Keratinocyte (primary cell): ENCODE results near the gene BABAM2. TPM values are rescaled to one million over a fixed set of nuclear protein-coding genes. Genes with fewer than 3 reads are reported as not detected.

ENCODE experiments used
- DNase-seq: peaks from one replicate; pipeline ENCODE4 v3.0.0-alpha.2; 2011; ENCODE audit warnings: low read depth, missing footprints, low spot score
- FAIRE-seq: peaks from 2 replicates; lab custom pipeline; 2011; peaks lifted over from hg19 to GRCh38; lab: Jason Lieb, UNC
- H2AFZ ChIP-seq: 2 replicates; pipeline ENCODE4 v1.6.0; 2012; ENCODE audit warnings: low read length, control low read depth, inconsistent platforms; ENCODE audit not compliant: control insufficient read depth
- H3K27ac ChIP-seq: 2 replicates; pipeline ENCODE4 v1.5.1; 2011; ENCODE audit warnings: low read length; ENCODE audit not compliant: control insufficient read depth, insufficient read depth
- H3K27me3 ChIP-seq: 3 replicates; pipeline ENCODE4 v1.6.0; 2011; ENCODE audit warnings: low read length; ENCODE audit not compliant: control insufficient read depth, insufficient read depth; ENCODE audit errors: extremely low read depth
- H3K36me3 ChIP-seq, 2 experiments: 2 replicates in 1 of 2; 3 replicates in 1 of 2; pipeline ENCODE4 v1.5.1; 2011; ENCODE audit warnings: low read length in 2 of 2, mild to moderate bottlenecking in 1 of 2; ENCODE audit not compliant: control insufficient read depth in 2 of 2, insufficient read depth in 2 of 2; ENCODE audit errors: extremely low read depth in 1 of 2
- H3K4me1 ChIP-seq: 3 replicates; pipeline ENCODE4 v1.5.1; 2011; ENCODE audit warnings: low read length; ENCODE audit not compliant: control insufficient read depth, insufficient read depth; ENCODE audit errors: extremely low read depth
- H3K4me2 ChIP-seq: 3 replicates; pipeline ENCODE4 v1.6.0; 2011; ENCODE audit warnings: low read depth, low read length; ENCODE audit not compliant: control insufficient read depth, insufficient read depth; ENCODE audit errors: extremely low read depth
- H3K4me3 ChIP-seq, 3 experiments: fragments of 200-600 bp in 1 of 3; sonication (generic) in 1 of 3; 2 replicates in 2 of 3; 3 replicates in 1 of 3; pipeline ENCODE4 v1.5.1; 2011 to 2016; ENCODE audit warnings: low read length in 3 of 3, mild to moderate bottlenecking in 3 of 3, control low read depth in 2 of 3, inconsistent platforms in 1 of 3, low read depth in 1 of 3, mixed read lengths in 1 of 3, mixed run types in 1 of 3, moderate library complexity in 1 of 3; ENCODE audit not compliant: control insufficient read depth in 2 of 3, insufficient read depth in 2 of 3; ENCODE audit errors: extremely low read depth in 1 of 3
- H3K79me2 ChIP-seq: 2 replicates; pipeline ENCODE4 v1.6.0; 2012; ENCODE audit warnings: low read length; ENCODE audit not compliant: control insufficient read depth, insufficient read depth
- H3K9ac ChIP-seq: 3 replicates; pipeline ENCODE4 v1.6.0; 2011; ENCODE audit warnings: low read length; ENCODE audit not compliant: control insufficient read depth, insufficient read depth; ENCODE audit errors: extremely low read depth
- H3K9me1 ChIP-seq: 3 replicates; pipeline ENCODE4 v1.6.0; 2011; ENCODE audit warnings: low read length; ENCODE audit not compliant: control insufficient read depth, insufficient read depth; ENCODE audit errors: extremely low read depth
- H3K9me3 ChIP-seq: 2 replicates; pipeline ENCODE4 v1.5.1; 2012; ENCODE audit warnings: low read depth, low read length; ENCODE audit not compliant: control insufficient read depth
- H4K20me1 ChIP-seq: 3 replicates; pipeline ENCODE4 v1.6.0; 2011; ENCODE audit warnings: low read length; ENCODE audit not compliant: control insufficient read depth, insufficient read depth; ENCODE audit errors: extremely low read depth
- EZH2 ChIP-seq: IDR thresholded peaks from one replicate; pipeline ENCODE4 v1.6.1; 2012; ENCODE audit warnings: inconsistent platforms, mild to moderate bottlenecking, low read length, moderate library complexity
- dilution Hi-C: fragments of 300-500 bp; cut with MboI; formaldehyde crosslinking; loops from one replicate; pipeline ENCODE4 v1.7.0; 2020; ENCODE audit warnings: low sequenced_read_pairs; ENCODE audit not compliant: extremely low pct_ligation_motif_present
- polyA plus RNA-seq, 5 experiments: library from polyadenylated mRNA; depleted of rRNA in 3 of 5; stranded (reverse) in 3 of 5; stranded (forward) in 1 of 5; unstranded in 1 of 5; fragments of >200 nt; gene quantifications; 1 replicate in 1 of 5; 2 replicates in 3 of 5; 3 replicates in 1 of 5; pipeline versions ENCODE4 v1.2.1 to v1.2.3, GENCODE V29; 2011 to 2012; ENCODE audit warnings: missing spikeins in 2 of 5, low read depth in 1 of 5, low replicate concordance in 1 of 5
- small RNA-seq, 3 experiments: library from RNA; depleted of rRNA; stranded (forward); fragments of <200 nt; gene quantifications; one replicate each; pipeline ENCODE3, GENCODE V24; 2012; ENCODE audit warnings: low read depth in 3 of 3, low replicate concordance in 1 of 3; ENCODE audit not compliant: insufficient read length in 3 of 3
- TF ChIP-seq, protein P1 (sequence below), 3 experiments: IDR thresholded peaks in 1 of 3; conservative IDR thresholded peaks in 1 of 3; optimal IDR thresholded peaks in 1 of 3; 2 replicates in 2 of 3; 3 replicates in 1 of 3; pipeline versions ENCODE3 to v1.5.1; 2011; ENCODE audit warnings: low read length in 3 of 3, mild to moderate bottlenecking in 3 of 3, moderate library complexity in 2 of 3, control low read depth in 1 of 3, inconsistent platforms in 1 of 3; ENCODE audit not compliant: insufficient read depth in 2 of 3; ENCODE audit errors: extremely low read depth in 1 of 3

BABAM2 gene
- polyA plus RNA-seq, 1 donor (not counting 4 experiments of a cell fraction or from before 2014, with no cell fraction given), result 29.8 TPM

DNA sequence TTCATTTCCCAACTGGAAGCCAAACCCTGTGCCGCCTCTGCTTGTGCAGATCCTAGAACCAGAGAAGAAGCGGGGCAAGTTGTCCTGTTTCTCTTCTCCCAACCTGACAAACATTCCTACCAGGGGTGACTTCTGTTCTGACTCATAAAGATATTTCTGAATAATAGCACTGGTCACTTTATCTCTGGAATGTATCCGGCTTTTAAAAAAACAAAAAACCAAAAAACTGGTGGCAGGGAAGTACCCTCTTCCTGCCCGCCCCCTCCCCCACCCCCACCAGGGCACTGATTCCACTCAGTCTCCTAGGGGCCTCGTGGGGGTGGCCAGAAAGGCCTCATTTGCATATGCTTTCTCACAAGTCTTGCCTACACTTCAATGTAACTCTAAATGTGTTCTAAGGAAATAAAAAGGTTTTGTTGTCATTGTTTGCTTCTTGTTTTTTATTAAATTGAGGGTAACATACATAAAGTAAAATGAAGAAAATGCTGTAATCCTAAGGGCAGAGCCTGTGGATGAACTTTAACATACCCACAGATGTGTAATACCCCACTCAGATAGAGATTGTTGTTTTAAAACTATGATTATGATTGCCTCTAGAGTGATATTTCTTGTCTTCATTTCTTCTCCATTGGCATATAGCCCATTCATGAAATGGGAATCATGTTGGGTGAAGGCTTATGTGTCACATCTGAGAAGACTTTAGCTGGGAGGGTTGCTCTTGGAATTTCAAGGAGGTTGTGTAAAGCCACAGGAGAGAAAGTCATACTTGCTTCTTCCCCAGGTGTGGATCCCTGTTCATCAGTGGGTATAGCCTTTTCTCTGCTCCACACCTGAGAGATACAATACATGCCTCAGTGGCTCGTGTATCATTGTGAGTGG is 496.8 kb downstream of the BABAM2 start:
- Histone ChIP-seq H3K4me2 (no peak overlapping the region), H3K4me1 (peaks cover 32% of the 10 kb centered on the region), H4K20me1 (no peaks in the 10 kb centered on the region), H3K27ac (no peak overlapping the region), H2AFZ (no peak overlapping the region), H3K27me3 (no peaks in the 10 kb centered on the region), H3K4me3 (no peak overlapping the region), H3K79me2 (no peaks in the 10 kb centered on the region), H3K9me1 (no peaks in the 10 kb centered on the region), H3K9me3 (no peaks in the 10 kb centered on the region), H3K36me3 (no peaks in the 10 kb centered on the region), H3K9ac (no peak overlapping the region)
- TF ChIP-seq EZH2, result no peak
- TF ChIP-seq, protein P1, sequence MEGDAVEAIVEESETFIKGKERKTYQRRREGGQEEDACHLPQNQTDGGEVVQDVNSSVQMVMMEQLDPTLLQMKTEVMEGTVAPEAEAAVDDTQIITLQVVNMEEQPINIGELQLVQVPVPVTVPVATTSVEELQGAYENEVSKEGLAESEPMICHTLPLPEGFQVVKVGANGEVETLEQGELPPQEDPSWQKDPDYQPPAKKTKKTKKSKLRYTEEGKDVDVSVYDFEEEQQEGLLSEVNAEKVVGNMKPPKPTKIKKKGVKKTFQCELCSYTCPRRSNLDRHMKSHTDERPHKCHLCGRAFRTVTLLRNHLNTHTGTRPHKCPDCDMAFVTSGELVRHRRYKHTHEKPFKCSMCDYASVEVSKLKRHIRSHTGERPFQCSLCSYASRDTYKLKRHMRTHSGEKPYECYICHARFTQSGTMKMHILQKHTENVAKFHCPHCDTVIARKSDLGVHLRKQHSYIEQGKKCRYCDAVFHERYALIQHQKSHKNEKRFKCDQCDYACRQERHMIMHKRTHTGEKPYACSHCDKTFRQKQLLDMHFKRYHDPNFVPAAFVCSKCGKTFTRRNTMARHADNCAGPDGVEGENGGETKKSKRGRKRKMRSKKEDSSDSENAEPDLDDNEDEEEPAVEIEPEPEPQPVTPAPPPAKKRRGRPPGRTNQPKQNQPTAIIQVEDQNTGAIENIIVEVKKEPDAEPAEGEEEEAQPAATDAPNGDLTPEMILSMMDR (optimal IDR thresholded peaks at IDR 0.05 in 1 of 3, IDR thresholded peaks at IDR 0.05 in 1 of 3, conservative IDR thresholded peaks at IDR 0.05 in 1 of 3; ENCODE audit: extremely low read depth in 1 of 3, insufficient read depth in 2 of 3, low read length in 3 of 3), result no peak
- dilution Hi-C loops, result no loop called here
- no peak for DNase-seq
- no peak for FAIRE-seq

Small RNAs within 50 kb of the gene (small RNA-seq; reads per million reads assigned to genes)
- gene MIR4263 (0 reads per million in 3 experiments), gene RF02271 (0 reads per million in 3 experiments)

Other genes with a start within 250 kb of the BABAM2 start
- 30.4 to 39.8 TPM (median 38.5 TPM) in 3 replicates for gene SUPT7L, start 227.1 kb upstream of the BABAM2 start, polyA plus RNA-seq
- gene SLC4A1AP, start 226.8 kb upstream of the BABAM2 start, polyA plus RNA-seq, result 10.3 to 17.0 TPM (median 13.5 TPM) in 3 replicates
- 51.9 to 110 TPM (median 94.4 TPM) in 3 replicates for gene MRPL33, start 119.0 kb upstream of the BABAM2 start, polyA plus RNA-seq
- gene RBKS, start 342 bp upstream of the BABAM2 start, polyA plus RNA-seq, result 1.5 to 1.9 TPM (median 1.8 TPM) in 3 replicates